Hematopoietic multipotent progenitor cell (in vitro differentiated cells): ENCODE measurements around the gene BCKDHB. TPM values are rescaled to one million over a fixed set of nuclear protein-coding genes. Genes with fewer than 3 reads are reported as not detected.
"Not testable (repeated sequence)": the region's sequence is repeated elsewhere in the genome, so short reads cannot be mapped to it uniquely, and the experiment has no call there.

Experiments used
- DNase-seq, 3 donors: peaks; one replicate each; pipeline ENCODE4 v3.0.0-alpha.2; 2011 to 2015; ENCODE audit warnings: low read depth in 2 of 3, low spot score in 2 of 3
- total RNA-seq: library from RNA; depleted of rRNA; stranded (reverse); fragments of >200 nt; gene quantifications from one replicate; pipeline ENCODE4 v1.2.3, GENCODE V29; 2012

The BCKDHB gene
- 10.2 TPM for total RNA-seq

DNA sequence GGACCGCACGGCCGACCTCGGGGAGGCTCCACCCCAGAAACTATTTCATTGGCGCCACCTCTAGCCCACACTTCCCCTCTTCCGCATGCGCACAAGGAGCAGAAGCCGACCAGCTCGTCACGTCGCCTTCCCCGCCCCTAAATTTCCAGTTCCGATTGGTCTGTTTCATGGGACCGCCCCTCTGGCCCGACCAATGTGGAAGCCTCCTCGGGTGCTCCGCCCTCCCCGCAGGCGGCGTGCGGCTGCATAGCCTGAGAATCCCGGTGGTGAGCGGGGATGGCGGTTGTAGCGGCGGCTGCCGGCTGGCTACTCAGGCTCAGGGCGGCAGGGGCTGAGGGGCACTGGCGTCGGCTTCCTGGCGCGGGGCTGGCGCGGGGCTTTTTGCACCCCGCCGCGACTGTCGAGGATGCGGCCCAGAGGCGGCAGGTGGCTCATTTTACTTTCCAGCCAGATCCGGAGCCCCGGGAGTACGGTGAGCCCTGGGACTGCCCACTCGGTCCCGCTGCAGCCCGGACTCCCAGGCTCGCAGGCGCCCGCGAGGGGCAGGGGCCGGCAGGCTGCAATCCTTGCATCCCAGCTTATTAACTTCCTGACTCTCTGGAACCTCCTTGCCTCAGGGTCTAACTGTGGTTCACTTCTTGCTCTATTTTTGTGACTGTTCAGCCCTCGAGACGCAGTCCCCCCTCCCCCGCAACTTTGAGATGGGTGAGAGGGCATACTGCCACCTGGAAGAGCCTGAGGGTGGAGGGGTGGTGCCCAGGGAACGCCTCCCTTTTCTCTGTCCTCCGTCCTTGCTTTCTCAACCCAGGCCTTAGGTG is at the start of gene BCKDHB:
BCKDHB (plus strand) TSS at position 254 of the 818 bp plus-strand sequence; CDS start at position 277, 23 bp downstream.
- DNase-seq: peak; percentile 88 to 100 (median 99)

DNA sequence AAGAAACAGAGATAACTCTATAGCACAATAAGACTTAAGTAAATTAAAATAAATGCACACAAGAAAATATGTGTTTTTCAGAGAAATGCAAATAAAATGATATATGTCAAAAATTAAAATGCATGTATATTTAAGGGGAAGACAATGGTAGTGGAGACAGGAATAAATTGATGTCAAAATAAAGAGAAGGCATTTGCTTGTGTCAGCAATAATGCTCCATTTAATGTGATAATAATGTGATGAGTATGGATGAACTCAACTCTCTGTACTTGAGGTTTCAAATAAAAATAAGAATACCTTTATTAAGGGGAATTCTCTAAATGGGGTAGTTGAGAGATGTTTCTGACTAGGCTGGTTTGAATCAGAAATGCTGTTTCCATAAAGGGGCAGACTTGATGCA is 45.7 kb upstream of the BCKDHB start:
- no peak for DNase-seq

DNA sequence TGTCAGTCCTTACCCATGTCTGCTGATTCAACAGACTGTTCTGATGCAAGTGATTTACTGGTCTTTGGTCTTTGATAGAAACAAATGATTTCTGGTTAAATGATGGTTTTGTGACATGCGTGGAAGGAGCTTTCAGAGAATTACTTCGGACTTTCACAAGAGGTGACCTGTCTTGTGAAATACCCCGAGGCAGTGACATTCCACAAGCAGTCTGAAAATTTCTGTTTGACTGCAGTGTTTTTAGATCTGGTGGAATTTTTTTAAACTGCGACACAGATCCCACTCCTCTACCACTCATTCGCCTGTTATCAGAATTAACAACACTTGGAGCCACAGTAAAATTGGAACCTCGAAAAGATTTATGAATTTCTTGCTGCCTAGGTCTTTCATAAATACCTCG is 38.3 kb upstream of the BCKDHB start:
- DNase-seq: not testable (repeated sequence)

DNA sequence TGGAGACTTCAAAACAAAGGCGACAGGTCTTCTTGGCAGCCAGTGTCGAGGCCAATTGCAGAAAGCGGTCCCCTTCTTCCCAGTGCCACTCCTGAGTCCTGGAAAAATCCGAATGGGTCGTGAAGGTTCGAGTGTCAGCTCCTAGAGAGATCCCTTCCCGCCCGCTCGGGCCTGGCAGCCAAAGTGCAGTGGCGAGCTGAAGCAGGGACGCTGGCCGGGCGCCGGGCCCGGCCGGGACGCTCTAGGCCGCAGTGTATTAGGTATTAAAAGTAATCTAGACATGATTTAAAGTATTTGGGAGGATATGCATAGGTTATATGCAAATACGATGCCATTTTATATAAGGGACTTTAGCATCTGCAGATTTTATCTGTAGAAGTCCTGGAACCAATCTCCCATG is 36.0 kb upstream of the BCKDHB start:
- DNase-seq: not testable (repeated sequence)

DNA sequence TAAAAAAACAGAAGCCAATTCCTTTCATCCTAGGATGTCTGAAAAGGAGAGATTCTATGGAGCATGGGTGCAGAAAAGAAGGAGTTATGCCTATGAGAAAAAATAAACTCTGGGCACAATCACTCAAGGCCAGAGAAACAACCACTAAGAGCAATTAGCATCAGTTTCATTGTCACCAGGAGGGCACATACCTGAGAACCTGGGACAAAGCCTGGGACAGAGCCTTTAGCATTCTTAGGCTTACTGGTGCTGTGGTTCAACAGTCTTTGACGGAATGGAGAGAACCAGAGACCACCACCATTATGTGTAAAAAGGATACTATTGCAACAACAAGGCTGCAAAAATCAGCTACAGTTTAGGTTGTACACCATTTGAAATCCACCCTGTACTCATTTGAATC is 29.4 kb upstream of the BCKDHB start:
- no peak for DNase-seq

DNA sequence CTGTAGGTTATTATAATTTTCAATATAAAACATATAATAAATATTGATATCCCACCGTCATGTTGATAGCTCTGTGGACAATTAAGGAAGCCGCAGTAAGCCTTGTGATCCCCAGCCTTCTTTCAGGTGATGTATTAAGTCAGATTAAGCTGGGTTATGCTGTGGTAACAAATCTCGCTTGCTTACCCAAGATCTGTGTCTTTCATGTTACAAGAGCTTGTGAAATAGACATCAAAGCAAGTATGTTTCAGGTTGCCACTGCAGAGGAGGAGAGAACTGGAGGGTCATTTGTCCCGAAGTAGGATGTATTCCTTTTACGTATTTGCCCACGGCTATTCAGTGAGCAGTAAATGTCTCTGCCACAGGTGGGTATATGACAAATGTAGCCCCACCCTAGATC is 17.8 kb upstream of the BCKDHB start:
- DNase-seq: no peak

DNA sequence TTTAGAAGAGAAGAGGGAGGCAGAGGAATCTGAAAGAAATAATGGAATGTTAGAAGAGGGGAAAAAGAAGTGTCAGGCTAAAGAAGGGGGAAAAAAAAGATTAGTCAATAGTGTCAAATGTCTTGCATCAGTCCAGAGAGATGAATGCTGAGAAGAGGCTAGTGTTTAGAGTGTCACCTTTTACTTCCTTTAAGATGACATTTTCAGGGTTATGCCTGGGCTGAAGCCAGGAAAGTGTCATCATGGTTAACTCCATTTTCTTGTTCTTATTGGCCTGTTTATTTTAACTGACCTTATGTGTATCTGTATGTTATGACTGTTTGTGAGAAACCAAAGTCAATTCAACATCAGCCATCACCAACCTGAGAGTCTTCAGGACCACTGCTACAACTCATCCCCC is 15.0 kb upstream of the BCKDHB start:
- DNase-seq: no peak

DNA sequence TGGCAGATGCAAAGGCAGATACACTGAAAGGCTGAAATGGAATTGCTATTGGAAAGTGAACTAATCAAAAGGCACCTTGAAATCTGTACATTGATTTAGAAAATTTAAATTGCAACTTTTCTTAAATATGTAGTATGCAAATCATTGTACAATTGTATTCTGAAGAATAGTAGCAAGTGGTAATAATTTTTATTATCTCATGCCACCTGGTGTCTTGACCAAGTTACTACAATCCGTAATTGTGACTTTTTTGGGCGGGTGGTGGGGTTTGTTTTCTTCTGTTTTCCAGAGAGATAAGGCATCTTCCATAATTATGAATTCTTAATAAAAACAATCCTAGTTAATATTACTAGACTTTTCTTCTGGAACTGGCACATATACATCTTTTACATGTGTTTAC is 12.5 kb upstream of the BCKDHB start:
- DNase-seq: peak in 2 of 3 donors; percentile 12 to 49

DNA sequence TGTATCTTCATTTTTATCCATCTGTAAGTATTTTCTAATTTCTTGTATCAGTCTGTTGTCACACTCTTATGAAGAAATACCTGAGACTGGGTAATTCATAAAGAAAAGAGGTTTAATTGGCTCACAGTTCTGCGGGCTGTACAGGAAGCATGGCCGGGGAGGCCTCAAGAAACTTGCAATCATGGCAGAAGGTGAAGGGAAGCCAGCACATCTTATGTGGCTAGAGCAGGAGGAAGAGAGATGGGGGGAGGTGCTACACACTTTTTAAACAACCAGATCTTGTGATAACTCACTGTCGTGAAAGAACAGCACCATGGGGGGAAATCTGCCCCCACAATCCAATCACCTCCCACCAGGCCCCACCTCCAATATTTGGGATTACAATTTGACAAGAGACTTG is 10.9 kb upstream of the BCKDHB start:
- DNase-seq: no peak

DNA sequence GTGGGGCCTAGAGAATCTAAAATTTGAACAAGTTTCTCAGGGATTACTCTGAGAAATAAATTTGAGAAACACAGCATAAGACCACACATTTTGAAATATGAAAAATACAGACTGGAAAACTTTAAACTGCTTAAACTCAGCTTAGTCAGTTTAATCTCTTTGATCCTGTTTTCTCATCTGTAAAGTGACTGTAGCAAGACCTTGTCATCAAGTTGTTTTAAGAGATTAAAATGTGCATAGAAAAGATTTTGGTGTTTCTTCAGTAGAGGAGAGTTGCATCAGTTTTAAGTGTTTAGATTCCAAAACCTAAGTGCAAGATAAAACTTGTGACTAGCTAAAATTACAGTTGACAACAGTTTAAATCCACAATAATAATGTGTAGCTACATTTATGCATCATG is 8.1 kb upstream of the BCKDHB start:
- no peak for DNase-seq

DNA sequence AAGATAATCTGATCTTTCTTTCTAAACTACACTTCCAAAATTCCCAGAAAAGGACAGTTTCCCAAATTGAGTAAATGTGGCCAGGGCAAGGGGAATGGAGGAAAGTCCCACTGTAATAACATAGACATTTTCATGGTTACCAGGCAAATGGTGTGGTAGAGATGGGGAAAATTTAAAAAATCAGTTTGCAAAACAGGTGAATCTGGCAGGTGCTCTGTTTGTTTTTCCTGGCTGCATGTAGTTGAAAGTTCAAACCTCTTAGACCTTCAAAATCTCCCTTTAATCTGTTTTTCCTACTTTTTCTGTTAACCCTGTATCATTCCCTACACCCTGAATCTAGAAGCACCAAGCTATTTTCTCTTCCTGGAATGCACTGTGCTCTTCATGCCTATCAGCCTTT is 2.0 kb upstream of the BCKDHB start:
- no peak for DNase-seq

DNA sequence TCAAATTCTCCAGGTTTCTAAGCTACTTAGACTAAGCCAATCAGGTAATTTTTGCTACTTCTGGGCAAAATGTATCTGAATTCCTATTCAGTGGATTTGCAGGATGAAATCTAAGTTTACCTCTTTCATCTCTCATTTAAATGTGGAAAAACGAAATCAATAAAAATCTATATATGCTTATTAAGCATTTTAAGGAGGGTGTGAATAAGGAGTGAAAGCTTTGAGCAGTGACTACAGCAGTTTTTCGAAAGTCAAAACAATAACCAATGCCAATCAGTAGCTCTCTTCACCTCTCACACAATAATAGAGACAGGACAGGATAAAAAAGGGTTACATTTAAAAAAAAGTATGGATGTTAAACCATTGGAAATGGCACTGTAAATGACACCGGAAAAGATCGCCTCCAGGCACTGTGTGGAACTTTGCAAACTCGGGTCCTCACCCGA is 476 bp upstream of the BCKDHB start:
- DNase-seq: no peak

DNA sequence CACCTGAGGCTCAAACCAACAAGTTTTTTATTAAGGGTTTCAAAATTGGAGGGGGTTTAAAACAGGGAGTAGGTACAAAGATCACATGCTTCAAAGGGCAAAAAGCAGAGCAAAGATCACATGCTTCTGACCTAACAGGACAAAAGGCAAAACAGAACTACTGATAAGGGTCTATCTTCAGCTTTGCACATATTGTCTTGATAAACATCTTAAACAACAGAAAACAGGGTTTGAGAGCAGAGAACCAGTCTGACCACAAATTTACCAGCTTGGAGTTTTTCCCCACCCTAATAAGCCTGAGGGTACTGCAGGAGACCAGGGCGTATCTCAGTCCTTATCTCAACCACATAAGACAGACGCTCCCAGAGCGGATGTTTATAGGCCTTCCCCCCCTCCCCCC is 16.1 kb downstream of the BCKDHB start:
- not testable (repeated sequence) for DNase-seq

DNA sequence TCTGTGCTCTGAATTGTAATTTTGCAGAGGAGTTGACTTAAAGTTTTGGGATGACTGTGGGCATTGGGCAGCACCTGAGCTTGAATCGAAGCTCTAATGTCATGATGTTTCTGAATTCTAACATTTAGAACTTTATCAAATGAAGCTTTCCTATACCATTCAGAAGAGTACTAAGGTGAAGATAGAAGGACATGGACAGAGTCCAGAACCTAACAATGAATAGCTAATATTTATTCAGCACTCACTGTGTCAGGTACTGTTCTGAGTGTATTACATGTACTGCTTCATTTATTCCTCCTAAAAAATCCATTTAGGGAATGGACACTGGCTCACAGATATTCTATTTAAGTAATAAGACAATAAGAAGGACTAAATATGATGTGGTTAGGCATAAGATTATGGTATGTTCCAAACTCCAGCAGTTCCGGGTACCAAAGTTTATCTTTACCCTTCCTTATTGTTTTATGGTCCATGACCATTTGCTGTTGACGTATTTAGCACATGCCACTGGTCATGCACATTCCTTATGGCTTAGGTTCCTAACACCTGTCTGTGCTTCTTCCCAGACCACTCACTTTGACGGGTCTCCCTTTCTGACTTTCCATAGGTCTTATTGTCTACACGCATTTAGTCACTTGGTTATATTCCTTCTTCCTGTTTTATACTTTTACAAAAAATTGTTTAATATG is 20.3 kb downstream of the BCKDHB start:
- no peak for DNase-seq

DNA sequence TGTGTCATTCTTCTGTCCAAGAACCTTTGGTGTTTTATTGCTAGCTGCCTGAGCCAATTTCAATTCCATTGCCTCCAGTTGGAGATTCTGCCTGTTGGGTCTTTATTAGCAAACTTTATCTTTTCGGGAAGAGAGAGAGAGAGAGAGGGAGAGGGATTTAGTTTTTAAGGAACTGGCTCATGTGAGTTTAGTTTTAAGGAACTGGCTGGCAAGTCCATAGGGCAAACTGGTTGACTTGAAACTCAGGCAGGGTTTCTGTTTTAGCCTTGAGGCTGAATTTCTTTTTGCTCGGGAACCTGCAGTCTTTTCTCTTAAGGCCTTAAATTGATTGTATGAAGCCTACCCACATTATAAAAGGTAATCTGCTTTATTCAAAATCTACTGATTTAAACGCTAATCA is 23.0 kb downstream of the BCKDHB start:
- DNase-seq: no peak

DNA sequence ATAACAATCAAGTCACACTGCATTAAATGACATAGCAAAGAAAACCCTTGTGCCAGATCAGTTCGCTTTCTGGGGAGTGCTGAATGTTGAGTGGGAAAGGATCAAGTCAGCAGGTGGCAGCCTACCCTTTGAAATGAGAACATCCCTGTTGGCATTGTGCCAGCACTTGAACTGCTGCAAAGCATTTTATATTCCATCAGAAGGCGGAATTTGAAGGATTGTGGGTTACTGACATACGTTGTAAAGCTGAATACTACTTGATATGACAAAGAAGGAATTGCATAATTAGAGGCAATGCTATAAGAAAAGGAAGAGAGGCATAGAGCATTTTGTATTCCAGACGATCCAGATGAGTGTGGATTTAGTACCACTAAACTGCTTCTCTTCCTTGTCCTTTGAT is 26.5 kb downstream of the BCKDHB start:
- peak; percentile 1 to 78 (median 39) for DNase-seq

DNA sequence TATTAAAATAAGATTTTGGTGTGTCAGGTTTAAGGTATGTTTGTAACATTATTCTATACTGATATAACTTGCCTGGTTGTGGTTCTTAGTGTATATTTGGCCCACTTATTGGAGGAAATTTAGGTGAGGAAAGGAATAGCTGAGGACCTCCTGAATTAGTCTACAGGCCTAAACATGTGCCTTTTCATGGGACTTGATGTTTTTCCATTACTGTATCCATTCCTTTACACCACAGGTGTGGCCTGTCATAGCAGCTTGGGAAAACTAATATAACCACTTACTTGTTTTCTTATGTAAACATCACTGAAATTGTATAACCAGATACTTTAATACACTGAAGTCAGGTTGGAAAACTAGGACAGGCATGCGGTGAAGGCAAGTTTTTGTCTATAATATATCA is 27.6 kb downstream of the BCKDHB start:
- DNase-seq: no peak

DNA sequence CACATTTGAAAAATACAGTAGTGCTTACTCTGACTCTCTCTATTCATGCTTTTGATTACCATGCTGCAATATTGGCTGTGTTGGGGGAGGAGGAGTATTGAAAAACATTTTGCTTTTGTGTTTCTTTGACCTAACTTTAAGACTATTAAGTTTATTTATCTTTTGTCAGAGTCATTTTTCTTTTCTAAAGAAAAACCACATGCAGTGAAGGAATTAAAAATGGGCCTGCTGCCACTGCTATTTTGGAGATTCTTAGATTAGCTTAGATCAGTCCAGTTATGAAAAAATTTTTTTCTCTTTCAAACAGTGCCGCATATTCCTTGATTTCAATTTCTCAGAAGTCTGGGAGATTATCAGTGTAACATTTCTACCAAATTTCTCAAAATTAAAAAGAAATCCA is 36.1 kb downstream of the BCKDHB start:
- DNase-seq: no peak

DNA sequence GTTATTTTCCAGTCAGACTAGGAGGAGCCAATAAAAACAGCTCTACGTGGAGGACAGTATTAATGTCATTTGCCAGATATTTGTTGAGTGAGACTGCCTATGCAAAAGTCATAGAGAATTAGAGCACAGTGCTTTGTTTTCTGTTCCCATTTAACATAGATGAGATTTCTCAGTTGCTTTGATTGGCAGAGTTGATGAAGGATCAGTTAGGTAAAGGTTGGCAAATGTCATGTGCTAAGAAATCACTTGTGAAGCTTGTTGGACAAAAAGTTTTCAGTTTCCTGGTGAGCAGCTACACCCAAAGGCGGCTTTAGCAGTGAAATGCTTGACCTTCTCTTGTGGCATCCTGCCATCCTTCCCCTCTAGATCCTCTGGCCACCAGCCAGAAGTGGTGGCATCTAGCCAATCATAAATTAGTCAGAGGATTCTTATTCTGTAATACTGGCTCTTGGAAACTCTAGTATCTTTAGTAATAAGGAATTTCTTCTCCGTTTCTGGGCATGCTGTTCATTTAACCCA is 37.0 kb downstream of the BCKDHB start:
- no peak for DNase-seq

DNA sequence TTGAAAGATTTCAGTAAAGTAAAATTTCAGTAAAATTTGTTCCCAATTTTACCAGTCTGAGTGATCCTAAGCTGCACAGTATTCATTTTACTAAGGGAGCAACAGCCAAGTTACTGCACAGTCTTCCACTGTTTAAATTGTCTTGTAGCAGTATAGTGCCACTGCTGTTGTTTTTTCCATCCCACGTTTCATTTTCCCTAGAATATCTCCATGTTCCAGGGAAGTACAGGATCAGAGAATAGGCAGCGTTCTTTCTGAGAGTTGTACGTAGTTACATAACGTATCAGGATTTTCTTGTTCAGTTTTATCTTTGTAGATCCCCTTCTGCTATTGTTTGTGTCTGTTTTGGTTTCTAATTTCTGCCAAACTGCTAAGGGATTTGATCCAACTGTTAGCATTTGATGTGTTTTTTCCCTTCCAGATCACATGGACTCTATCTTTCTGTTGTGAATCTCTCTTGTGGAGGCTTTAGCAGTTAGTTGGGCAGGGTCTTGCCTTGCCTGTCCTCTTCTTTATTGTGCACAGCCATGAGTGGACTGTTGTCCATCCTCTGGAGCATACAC is 38.4 kb downstream of the BCKDHB start:
- no peak for DNase-seq

DNA sequence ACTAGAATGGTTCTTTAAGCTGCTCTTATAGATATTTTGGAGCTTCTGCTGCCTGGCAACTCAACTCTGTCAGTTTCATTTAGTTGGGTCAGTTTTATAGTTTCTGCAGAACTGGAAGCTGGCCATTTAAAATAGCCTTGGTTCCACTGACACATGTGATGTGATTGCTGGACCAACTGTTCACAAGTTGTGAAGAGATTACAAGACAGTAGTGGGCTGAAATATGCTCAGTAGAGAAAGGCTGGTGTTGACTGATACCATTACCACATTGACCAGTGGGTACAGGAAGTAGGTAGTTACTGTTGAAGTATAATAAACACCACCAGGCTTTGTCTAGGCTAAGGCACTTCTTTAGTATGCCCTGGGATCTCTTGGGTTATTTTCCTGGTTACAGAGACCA is 39.0 kb downstream of the BCKDHB start:
- no peak for DNase-seq

DNA sequence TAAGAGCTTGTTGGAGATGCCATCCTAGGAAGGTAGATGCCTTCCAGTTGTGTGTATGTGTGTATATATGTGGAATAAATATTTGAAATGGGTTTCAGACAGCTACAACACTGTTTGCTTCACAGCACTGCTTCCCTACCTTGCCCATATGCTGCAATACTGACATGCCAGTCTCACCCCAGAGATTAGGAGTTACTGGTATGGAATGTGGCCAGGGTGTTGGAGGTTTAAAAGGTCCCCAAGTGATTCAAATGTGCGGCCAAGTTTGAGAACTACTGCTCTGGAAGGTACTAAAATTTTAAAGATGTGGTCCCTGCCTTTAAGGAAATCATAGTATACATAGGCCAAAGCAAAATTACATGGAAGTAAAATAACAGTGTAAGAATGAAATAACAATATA is 39.5 kb downstream of the BCKDHB start:
- DNase-seq: no peak
